Progenitor cell of endocrine pancreas (in vitro differentiated cells): ENCODE measurements around the gene GSTK1. TPM values are rescaled to one million over a fixed set of nuclear protein-coding genes. Genes with fewer than 3 reads are reported as not detected.

Source experiments
- DNase-seq: peaks from one replicate; pipeline ENCODE4 v3.0.0; 2021; ENCODE audit warnings: low spot score; ENCODE audit not compliant: unreplicated experiment
- H3K27ac Mint-ChIP-seq: 2 replicates; pipeline ENCODE4 v1.8.0; 2021; ENCODE audit warnings: mild to moderate bottlenecking, moderate library complexity, mixed read lengths
- H3K27me3 Mint-ChIP-seq: 2 replicates; pipeline ENCODE4 v1.8.0; 2021; ENCODE audit warnings: mixed read lengths
- H3K36me3 Mint-ChIP-seq: 2 replicates; pipeline ENCODE4 v1.8.0; 2022; ENCODE audit warnings: mixed read lengths; ENCODE audit not compliant: insufficient read depth
- H3K4me1 Mint-ChIP-seq: 2 replicates; pipeline ENCODE4 v1.8.0; 2021; ENCODE audit warnings: low read depth, mixed read lengths
- H3K4me3 Mint-ChIP-seq: 2 replicates; pipeline ENCODE4 v1.8.0; 2021; ENCODE audit warnings: low read depth, mild to moderate bottlenecking, moderate library complexity, mixed read lengths
- H3K9me3 Mint-ChIP-seq: 2 replicates; pipeline ENCODE4 v1.8.0; 2021; ENCODE audit warnings: low read depth, mixed read lengths
- total RNA-seq: library from RNA; stranded (reverse); gene quantifications from 2 replicates; pipeline ENCODE4 v1.2.1, GENCODE V29; 2021
- TF ChIP-seq, protein P1 (sequence below): fragments of 200-600 bp; sonication (generic); IDR thresholded peaks from one replicate; pipeline ENCODE4 v1.5.0; 2021; ENCODE audit warnings: antibody characterized with exemption, mild to moderate bottlenecking; ENCODE audit not compliant: unreplicated experiment

Gene GSTK1
- total RNA-seq, 1 donor from 2014 or later: 110 TPM

DNA sequence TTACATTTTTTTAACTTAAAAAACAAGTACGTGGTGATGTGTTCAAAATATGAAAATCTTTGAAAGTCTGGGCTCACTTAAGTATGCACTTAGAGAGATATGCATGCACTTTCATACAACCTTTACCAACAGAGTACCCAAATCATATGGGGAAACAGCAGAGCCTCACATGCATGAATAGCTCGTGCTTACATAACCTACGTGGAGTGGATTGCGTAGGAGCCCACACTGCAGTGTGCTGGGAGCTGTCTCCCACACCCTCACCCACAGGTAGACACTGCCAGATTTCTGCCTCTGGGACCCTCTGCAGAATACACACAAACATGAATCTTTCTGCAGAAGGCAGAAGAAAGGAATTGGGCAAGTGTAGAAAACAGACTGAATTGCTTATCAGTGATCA, 53.3 kb downstream of the GSTK1 start:
- H3K36me3 Mint-ChIP-seq: peaks cover 8% of the 10 kb centered on the region
- H3K4me1 Mint-ChIP-seq: no peaks in the 10 kb centered on the region
- TF ChIP-seq, protein P1, sequence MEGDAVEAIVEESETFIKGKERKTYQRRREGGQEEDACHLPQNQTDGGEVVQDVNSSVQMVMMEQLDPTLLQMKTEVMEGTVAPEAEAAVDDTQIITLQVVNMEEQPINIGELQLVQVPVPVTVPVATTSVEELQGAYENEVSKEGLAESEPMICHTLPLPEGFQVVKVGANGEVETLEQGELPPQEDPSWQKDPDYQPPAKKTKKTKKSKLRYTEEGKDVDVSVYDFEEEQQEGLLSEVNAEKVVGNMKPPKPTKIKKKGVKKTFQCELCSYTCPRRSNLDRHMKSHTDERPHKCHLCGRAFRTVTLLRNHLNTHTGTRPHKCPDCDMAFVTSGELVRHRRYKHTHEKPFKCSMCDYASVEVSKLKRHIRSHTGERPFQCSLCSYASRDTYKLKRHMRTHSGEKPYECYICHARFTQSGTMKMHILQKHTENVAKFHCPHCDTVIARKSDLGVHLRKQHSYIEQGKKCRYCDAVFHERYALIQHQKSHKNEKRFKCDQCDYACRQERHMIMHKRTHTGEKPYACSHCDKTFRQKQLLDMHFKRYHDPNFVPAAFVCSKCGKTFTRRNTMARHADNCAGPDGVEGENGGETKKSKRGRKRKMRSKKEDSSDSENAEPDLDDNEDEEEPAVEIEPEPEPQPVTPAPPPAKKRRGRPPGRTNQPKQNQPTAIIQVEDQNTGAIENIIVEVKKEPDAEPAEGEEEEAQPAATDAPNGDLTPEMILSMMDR: no peak
- no peaks in the 10 kb centered on the region for H3K27me3 Mint-ChIP-seq
- H3K4me3 Mint-ChIP-seq: no peak overlapping the region
- no peak overlapping the region for H3K27ac Mint-ChIP-seq
- no peaks in the 10 kb centered on the region for H3K9me3 Mint-ChIP-seq
- no peak for DNase-seq

DNA sequence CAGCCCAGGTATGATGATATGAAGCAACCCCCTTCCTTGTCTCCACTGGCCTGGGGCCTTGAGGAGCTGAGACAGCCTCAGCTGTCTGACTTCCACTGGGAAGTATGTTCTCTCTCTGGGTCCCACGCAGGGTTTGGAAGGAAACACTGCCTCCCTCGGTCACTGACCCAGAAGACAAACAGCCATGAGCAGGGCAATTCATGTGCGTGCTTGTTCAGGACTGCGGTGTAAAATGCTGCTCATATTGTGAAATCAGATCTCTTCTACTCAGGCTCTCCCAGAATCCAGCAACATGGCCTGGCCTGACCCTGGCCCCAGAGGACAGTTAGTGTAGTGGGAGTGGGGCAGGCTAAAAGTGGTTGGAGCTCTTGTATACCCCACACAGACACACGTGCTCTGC, 55.4 kb downstream of the GSTK1 start:
- DNase-seq: no peak
- H3K27me3 Mint-ChIP-seq: no peaks in the 10 kb centered on the region
- no peak overlapping the region for H3K27ac Mint-ChIP-seq
- H3K9me3 Mint-ChIP-seq: no peaks in the 10 kb centered on the region
- no peaks in the 10 kb centered on the region for H3K4me1 Mint-ChIP-seq
- H3K4me3 Mint-ChIP-seq: no peak overlapping the region
- no peaks in the 10 kb centered on the region for H3K36me3 Mint-ChIP-seq
- TF ChIP-seq, protein P1: no peak

Other genes starting within 250 kb of the GSTK1 start
- gene OR9A2, start 236.3 kb upstream of the GSTK1 start, total RNA-seq: not detected in 2 replicates
- not detected in 2 replicates for gene OR6V1, start 211.1 kb upstream of the GSTK1 start, total RNA-seq
- not detected in 2 replicates for gene PIP, start 131.4 kb upstream of the GSTK1 start, total RNA-seq
- gene TAS2R39, start 80.0 kb upstream of the GSTK1 start, total RNA-seq: not detected in 2 replicates
- gene TAS2R40, start 41.4 kb upstream of the GSTK1 start, total RNA-seq: not detected in 2 replicates
- 4.7 and 5.1 TPM in 2 replicates for gene TMEM139, start 21.5 kb downstream of the GSTK1 start, total RNA-seq
- 65.5 and 68.9 TPM in 2 replicates for gene CASP2, start 24.9 kb downstream of the GSTK1 start, total RNA-seq
- gene CLCN1, start 52.7 kb downstream of the GSTK1 start, total RNA-seq: 0.09 and 0.14 TPM in 2 replicates
- 2.3 and 3.7 TPM in 2 replicates for gene FAM131B, start 99.3 kb downstream of the GSTK1 start, total RNA-seq
- 65.4 and 69.0 TPM in 2 replicates for gene ZYX, start 117.9 kb downstream of the GSTK1 start, total RNA-seq
- 54.4 and 56.3 TPM in 2 replicates for gene EPHA1, start 145.4 kb downstream of the GSTK1 start, total RNA-seq
- gene TAS2R60, start 180.0 kb downstream of the GSTK1 start, total RNA-seq: not detected in 2 replicates
- not detected in 2 replicates for gene TAS2R41, start 214.4 kb downstream of the GSTK1 start, total RNA-seq